ENCODE measurements around the gene AHCYL1.

The AHCYL1 gene

DNA sequence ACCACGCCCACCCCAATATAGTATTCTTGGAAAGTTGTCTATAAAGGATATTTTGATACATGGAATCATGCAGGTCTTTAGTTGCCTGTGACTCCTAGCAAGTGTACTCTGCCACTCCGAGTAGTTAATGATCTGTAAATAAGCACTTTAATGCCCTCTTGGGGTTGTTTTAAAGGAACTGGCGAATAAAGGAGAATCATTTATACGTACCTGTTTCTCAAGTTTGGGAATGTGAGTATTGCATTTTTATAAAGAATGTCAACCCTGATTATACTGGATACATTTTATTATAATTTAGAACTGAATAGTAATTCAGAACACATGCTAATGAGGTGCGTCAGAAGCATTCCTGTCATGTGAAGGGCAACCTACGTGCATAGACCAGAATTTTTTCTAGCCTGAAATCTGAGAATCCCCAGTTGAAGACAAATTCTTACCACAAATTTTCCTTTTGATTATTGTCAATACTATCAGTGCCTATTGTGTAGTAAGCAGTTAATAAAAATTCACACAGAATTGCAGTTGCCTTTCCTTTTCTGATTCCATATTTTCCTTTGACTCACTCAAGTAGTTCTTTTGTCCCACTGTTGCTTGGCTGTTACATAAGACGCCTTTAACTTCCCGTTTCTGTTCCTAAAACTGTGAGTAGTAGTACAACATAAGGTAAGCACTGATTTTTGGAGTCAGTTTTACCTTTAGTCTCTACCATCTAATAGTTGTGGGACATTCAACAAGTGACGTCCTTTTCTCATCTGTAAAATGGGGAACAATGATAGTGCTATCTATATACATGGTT is 5.1 kb downstream of the AHCYL1 start:
- DNase-seq = no peak
- Histone ChIP-seq H3K4me1 (peaks cover 11% of the 10 kb centered on the region), H3K9me3 (no peaks in the 10 kb centered on the region), H3K27me3 (no peaks in the 10 kb centered on the region), H3K4me3 (ENCODE audit: low read depth, low read length) (no peak overlapping the region), H3K36me3 (peaks cover 5% of the 10 kb centered on the region)
- TF ChIP-seq, protein P1, sequence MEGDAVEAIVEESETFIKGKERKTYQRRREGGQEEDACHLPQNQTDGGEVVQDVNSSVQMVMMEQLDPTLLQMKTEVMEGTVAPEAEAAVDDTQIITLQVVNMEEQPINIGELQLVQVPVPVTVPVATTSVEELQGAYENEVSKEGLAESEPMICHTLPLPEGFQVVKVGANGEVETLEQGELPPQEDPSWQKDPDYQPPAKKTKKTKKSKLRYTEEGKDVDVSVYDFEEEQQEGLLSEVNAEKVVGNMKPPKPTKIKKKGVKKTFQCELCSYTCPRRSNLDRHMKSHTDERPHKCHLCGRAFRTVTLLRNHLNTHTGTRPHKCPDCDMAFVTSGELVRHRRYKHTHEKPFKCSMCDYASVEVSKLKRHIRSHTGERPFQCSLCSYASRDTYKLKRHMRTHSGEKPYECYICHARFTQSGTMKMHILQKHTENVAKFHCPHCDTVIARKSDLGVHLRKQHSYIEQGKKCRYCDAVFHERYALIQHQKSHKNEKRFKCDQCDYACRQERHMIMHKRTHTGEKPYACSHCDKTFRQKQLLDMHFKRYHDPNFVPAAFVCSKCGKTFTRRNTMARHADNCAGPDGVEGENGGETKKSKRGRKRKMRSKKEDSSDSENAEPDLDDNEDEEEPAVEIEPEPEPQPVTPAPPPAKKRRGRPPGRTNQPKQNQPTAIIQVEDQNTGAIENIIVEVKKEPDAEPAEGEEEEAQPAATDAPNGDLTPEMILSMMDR (IDR thresholded peaks at IDR 0.05; ENCODE audit: low read depth, low read length) = no peak

DNA sequence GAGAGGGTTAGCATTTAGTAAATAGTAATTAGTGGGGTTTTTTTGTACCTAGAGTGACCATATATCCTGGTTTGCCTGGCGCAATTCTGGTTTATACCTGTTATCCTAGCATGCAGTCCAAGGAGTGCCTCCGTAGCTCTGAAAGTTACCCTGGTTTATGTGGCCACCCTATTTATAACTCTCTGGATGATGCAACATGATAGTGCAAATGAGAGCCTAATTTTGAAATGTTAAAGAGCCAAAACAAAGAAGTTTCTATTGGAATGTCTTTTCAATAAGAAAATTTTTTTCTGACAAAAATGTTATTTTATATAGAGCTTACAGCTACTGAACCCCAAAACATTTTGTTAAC is 5.7 kb downstream of the AHCYL1 start:
- Histone ChIP-seq H3K4me3 (ENCODE audit: low read depth, low read length) (no peak overlapping the region), H3K27me3 (no peaks in the 10 kb centered on the region), H3K9me3 (no peaks in the 10 kb centered on the region), H3K4me1 (peaks cover 11% of the 10 kb centered on the region), H3K36me3 (peaks cover 6% of the 10 kb centered on the region)
- DNase-seq = no peak
- TF ChIP-seq, protein P1 (IDR thresholded peaks at IDR 0.05; ENCODE audit: low read depth, low read length) = no peak

DNA sequence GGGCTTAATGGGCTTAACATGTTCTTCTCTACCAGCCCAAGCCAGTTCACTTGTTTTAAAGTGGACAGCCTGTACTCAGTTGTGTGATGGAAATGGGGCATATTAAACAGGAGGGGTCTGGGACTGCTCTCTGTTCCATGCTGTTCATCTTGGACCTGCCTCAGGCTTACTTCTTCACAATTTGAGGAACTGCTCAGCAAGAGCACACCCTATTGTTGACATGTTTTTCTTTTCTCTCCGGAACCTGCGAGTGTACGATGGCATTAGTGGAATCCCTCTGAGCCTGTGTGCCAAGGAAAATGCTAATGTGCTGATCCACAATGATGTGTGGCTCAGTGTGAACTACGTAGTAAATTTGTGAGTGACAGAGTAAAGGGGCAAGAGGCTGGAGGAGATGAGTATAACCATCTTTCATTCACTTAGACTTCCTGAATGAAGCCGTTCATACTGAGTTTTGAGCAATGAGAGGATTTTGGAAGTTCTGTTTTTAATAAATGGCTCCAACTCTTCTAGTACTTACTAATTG is 6.9 kb downstream of the AHCYL1 start:
- Histone ChIP-seq H3K27me3 (no peaks in the 10 kb centered on the region), H3K9me3 (no peaks in the 10 kb centered on the region), H3K4me1 (peaks cover 9% of the 10 kb centered on the region), H3K4me3 (ENCODE audit: low read depth, low read length) (no peak overlapping the region), H3K36me3 (peaks cover 12% of the 10 kb centered on the region)
- TF ChIP-seq, protein P1 (IDR thresholded peaks at IDR 0.05; ENCODE audit: low read depth, low read length) = no peak
- DNase-seq = no peak

DNA sequence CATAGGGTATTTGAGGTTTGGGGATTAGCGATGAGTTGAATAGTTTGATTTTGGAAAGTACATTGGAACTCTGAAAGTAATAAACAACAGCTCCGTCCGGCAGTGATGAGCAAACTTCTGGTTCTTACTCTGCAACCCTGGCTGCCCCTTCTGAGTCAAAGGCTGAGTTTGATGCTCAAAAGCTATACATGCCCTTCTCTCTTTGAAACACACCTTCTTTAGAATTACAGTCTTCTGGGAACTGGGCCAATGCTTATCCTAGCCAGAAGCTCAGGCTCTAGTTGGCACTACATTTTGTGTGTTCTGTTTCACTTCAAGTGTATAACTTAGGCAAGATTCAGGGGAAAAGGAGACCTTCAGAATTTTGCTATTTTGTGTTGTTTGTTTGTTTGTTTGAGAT is 9.3 kb downstream of the AHCYL1 start:
- DNase-seq = no peak
- Histone ChIP-seq H3K4me3 (ENCODE audit: low read depth, low read length) (no peak overlapping the region), H3K9me3 (no peaks in the 10 kb centered on the region), H3K4me1 (no peaks in the 10 kb centered on the region), H3K36me3 (peaks cover 12% of the 10 kb centered on the region), H3K27me3 (no peaks in the 10 kb centered on the region)
- TF ChIP-seq, protein P1 (IDR thresholded peaks at IDR 0.05; ENCODE audit: low read depth, low read length) = no peak

DNA sequence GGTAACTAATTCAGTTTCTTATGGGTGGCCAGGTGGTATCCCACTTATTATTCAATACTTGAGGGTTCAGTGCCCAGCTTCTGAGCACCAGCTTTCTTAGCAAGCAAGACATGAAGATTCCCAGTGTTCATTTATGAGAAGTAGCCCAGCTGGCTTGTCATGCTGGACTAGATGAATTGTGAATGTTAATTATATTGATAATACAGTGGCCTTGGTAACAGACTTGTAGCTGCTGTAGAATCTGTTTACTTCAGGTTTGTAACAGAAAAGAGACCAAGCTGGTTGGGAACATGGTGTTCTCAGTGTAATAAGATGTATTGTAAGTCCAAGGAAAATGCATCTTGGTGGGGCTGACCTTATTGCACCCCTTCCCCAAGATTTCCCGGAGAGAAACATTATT is 10.1 kb downstream of the AHCYL1 start:
- no peak for DNase-seq
- Histone ChIP-seq H3K36me3 (peaks cover 10% of the 10 kb centered on the region), H3K27me3 (no peaks in the 10 kb centered on the region), H3K4me3 (ENCODE audit: low read depth, low read length) (no peak overlapping the region), H3K4me1 (no peaks in the 10 kb centered on the region), H3K9me3 (no peaks in the 10 kb centered on the region)
- TF ChIP-seq, protein P1 (IDR thresholded peaks at IDR 0.05; ENCODE audit: low read depth, low read length) = no peak

DNA sequence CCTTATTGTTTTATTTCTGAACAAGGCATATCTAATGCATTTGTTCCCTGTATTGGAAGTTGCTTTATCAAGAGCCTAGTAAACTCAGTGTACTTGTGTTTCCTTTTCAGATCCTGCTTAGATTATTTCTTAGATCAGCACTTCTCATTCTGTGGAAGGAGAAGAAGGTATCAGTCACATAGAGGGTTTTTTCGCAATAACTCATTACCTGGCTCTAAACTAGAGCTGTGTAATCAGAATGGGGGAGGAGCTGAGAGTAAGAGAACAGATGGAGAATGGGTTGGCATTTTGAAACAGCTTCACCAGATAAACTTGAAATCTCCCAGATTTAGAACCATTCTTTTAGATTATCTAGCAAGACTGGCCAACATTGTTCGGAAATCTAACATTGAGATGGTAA is 11.0 kb downstream of the AHCYL1 start:
- Histone ChIP-seq H3K36me3 (peaks cover 7% of the 10 kb centered on the region), H3K27me3 (no peaks in the 10 kb centered on the region), H3K4me3 (ENCODE audit: low read depth, low read length) (no peak overlapping the region), H3K4me1 (no peaks in the 10 kb centered on the region), H3K9me3 (no peaks in the 10 kb centered on the region)
- TF ChIP-seq, protein P1 (IDR thresholded peaks at IDR 0.05; ENCODE audit: low read depth, low read length) = no peak
- DNase-seq = no peak

All from BE2C (cell line).